Esophagus muscularis mucosa (tissue), 4 donors: ENCODE measurements around the gene DOK3. TPM values are rescaled to one million over a fixed set of nuclear protein-coding genes. Genes with fewer than 3 reads are reported as not detected.
"Not testable (repeated sequence)": the region's sequence is repeated elsewhere in the genome, so short reads cannot be mapped to it uniquely, and the experiment has no call there.

Experiments used
- DNase-seq: peaks from one replicate; pipeline ENCODE4 v3.0.0-alpha.2; 2017; ENCODE audit errors: extremely low spot score
- H3K27ac ChIP-seq, 4 donors: fragments of 200-600 bp; sonication (generic); replicated peaks in 1 of 4; 1 replicate in 3 of 4; 2 replicates in 1 of 4; pipeline ENCODE4 v1.5.1; 2016 to 2019; ENCODE audit warnings: mild to moderate bottlenecking in 1 of 4
- H3K27me3 ChIP-seq, 4 donors: fragments of 200-600 bp; sonication (generic); one replicate each; pipeline versions ENCODE4 v1.5.1 to v1.6.0; 2016 to 2019
- H3K36me3 ChIP-seq, 4 donors: fragments of 200-600 bp; sonication (generic); one replicate each; pipeline ENCODE4 v1.5.1; 2016 to 2019
- H3K4me1 ChIP-seq, 4 donors: fragments of 200-600 bp; sonication (generic); one replicate each; pipeline ENCODE4 v1.5.1; 2016 to 2019
- H3K4me3 ChIP-seq, 4 donors: fragments of 200-600 bp; sonication (generic); 1 replicate in 2 of 4; 2 replicates in 2 of 4; pipeline ENCODE4 v1.5.1; 2016 to 2019; ENCODE audit warnings: mild to moderate bottlenecking in 4 of 4, moderate library complexity in 1 of 4
- H3K9me3 ChIP-seq, 4 donors: fragments of 200-600 bp; sonication (generic); 1 replicate in 3 of 4; 2 replicates in 1 of 4; pipeline ENCODE4 v1.5.1; 2016 to 2019
- EP300 ChIP-seq: sonication (generic); formaldehyde crosslinking; IDR thresholded peaks from one replicate; pipeline ENCODE4 v1.6.1; 2017; ENCODE audit warnings: antibody characterized with exemption
- POLR2A ChIP-seq: fragments of 450-650 bp; IDR thresholded peaks from one replicate; pipeline ENCODE4 v1.6.1; 2017; ENCODE audit warnings: antibody characterized with exemption, moderate library complexity, mild to moderate bottlenecking, low read depth
- POLR2AphosphoS5 ChIP-seq, 2 donors: sonication (generic); formaldehyde crosslinking; IDR thresholded peaks; one replicate each; pipeline ENCODE4 v1.6.1; 2017; ENCODE audit warnings: antibody characterized with exemption in 2 of 2
- WGBS: methylation state at CpG from one replicate; pipeline ENCODE4 v1.1.5; 2018; 5-methylcytosine and 5-hydroxymethylcytosine counted together
- intact Hi-C: fragments of 100-400 bp; cut with DNase I; formaldehyde crosslinking; loops from one replicate; pipeline ENCODE4 v1.15.1; 2023
- total RNA-seq, 4 donors: library from RNA; depleted of rRNA; stranded (reverse); fragments of >200 nt; gene quantifications; one replicate each; pipeline versions ENCODE4 v1.1.0 to v1.2.1, GENCODE V29; 2016
- TF ChIP-seq, protein P1 (sequence below), 3 experiments: fragments of 200-600 bp in 2 of 3; fragments of 450-650 bp in 1 of 3; sonication (generic) in 2 of 3; IDR thresholded peaks; one replicate each; pipeline ENCODE4 v1.5.1; 2017 to 2019; ENCODE audit warnings: antibody characterized with exemption in 3 of 3, mild to moderate bottlenecking in 2 of 3, moderate library complexity in 1 of 3

Gene DOK3
- total RNA-seq, 4 donors from 2014 or later = 6.7 to 15.2 (median 7.5) TPM

- intact Hi-C loops = no loop called here
- no peaks in the 10 kb centered on the region for H3K27me3 ChIP-seq
- no peak overlapping the region for H3K4me3 ChIP-seq
- peak overlapping the region in 3 of 4 donors; percentile 54 to 96 (median 93) for H3K27ac ChIP-seq
- H3K4me1 ChIP-seq = peaks cover 2 to 99% (median 92%) of the 10 kb centered on the region in 4 donors
- peaks cover 62 to 91% (median 88%) of the 10 kb centered on the region in 4 donors for H3K36me3 ChIP-seq
- WGBS = 91% methylated on average over 3 of the region's 3 CpGs
- no peak for TF ChIP-seq EP300
- TF ChIP-seq POLR2A = no peak
- peak in 1 of 2 donors; percentile 65 for TF ChIP-seq POLR2AphosphoS5 (IDR thresholded peaks at IDR 0.05)
- TF ChIP-seq, protein P1, sequence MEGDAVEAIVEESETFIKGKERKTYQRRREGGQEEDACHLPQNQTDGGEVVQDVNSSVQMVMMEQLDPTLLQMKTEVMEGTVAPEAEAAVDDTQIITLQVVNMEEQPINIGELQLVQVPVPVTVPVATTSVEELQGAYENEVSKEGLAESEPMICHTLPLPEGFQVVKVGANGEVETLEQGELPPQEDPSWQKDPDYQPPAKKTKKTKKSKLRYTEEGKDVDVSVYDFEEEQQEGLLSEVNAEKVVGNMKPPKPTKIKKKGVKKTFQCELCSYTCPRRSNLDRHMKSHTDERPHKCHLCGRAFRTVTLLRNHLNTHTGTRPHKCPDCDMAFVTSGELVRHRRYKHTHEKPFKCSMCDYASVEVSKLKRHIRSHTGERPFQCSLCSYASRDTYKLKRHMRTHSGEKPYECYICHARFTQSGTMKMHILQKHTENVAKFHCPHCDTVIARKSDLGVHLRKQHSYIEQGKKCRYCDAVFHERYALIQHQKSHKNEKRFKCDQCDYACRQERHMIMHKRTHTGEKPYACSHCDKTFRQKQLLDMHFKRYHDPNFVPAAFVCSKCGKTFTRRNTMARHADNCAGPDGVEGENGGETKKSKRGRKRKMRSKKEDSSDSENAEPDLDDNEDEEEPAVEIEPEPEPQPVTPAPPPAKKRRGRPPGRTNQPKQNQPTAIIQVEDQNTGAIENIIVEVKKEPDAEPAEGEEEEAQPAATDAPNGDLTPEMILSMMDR (IDR thresholded peaks at IDR 0.05) = no peak
- no peaks in the 10 kb centered on the region for H3K9me3 ChIP-seq
- DNase-seq = no peak
Measured at GRCh38 chr5:177486256-177486655, 23.4 kb downstream of the DOK3 start.

DNA sequence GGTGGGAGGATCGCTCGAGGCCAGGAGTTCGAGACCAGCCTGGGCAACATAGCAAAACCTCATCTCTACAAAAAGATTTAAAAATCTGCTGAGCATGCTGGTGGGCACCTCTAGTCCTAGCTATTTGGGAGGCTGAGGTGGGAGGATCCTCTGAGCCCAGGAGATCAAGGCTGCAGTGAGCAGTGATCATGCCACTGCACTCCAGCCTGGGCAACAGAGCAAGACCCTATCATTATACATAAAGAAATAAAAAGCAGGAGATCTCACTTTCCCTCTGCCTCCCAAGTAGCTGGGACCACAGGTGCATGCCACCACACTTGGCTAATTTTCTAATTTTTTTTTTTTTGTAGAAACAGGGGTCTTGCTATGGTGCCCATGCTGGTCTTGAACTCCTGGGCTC is 23.9 kb downstream of the DOK3 start:
- H3K27me3 ChIP-seq, intact Hi-C loops, H3K9me3 ChIP-seq, DNase-seq, H3K4me3 ChIP-seq: not testable (repeated sequence)
- Histone ChIP-seq H3K36me3 (peaks cover 57 to 91% (median 84%) of the 10 kb centered on the region in 4 donors), H3K4me1 (peaks cover 0 to 99% (median 92%) of the 10 kb centered on the region in 4 donors), H3K27ac (peak overlapping the region; percentile 93 to 96 (median 95))
- 93% methylated on average over 3 of the region's 3 CpGs for whole genome bisulfite sequencing

- intact Hi-C loops = no loop called here
- Histone ChIP-seq H3K9me3 (no peaks in the 10 kb centered on the region), H3K27me3 (no peaks in the 10 kb centered on the region), H3K36me3 (peaks cover 53 to 84% (median 77%) of the 10 kb centered on the region in 4 donors), H3K4me3 (no peak overlapping the region), H3K27ac (peak overlapping the region; percentile 89 to 96 (median 94)), H3K4me1 (peaks cover 3 to 99% (median 92%) of the 10 kb centered on the region in 4 donors)
- no peak for DNase-seq
- TF ChIP-seq, protein P1 (IDR thresholded peaks at IDR 0.05) = no peak
- peak in 1 of 2 donors; percentile 24 for TF ChIP-seq POLR2AphosphoS5 (IDR thresholded peaks at IDR 0.05)
- WGBS = 68% methylated on average over 13 of the region's 13 CpGs
Measured at GRCh38 chr5:177484902-177485549, 24.6 kb downstream of the DOK3 start.

DNA sequence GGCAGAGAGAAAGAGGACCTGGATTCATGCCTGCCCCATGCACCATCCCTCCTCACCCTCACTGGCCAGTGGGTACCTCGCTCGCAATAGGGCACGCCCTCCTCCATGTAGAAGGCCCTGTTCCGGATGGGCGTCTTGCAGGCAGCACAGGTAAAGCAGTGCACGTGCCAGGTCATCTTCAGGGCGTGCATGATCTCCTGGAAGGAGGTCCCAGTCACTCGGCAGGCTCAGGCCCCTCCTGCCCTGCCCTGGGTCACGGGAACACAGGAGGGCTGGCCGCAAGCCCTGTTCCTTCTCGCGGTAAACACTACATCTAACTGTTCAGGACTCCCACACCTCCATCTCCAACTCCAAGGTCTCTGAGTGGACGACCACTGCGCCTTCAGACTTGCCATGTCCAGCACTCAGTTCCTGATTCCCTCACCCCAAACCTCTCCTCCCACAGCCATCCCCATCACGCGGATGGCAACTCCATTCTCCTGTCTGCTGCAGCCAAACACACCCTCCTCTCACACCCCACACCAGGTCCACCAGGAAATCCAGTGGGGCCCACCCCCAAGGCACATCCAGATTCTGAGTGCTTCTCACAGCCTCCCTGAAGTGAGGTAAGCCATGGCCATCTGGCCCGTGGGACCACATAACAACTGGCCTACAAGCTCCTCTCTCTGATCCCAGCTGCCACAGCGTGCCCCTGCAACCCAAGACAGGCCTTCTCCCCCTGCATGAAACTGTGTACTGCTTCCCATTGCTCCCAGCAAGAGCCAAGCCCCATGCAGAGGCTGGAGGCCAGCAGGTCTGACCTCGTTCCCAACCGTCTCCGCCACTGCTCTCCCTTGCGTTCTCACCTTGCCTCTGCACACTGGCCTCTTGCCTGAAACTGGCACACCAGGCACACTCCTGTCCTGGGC is 25.4 kb downstream of the DOK3 start:
- Histone ChIP-seq H3K4me3 (no peak overlapping the region), H3K27ac (peak overlapping the region; percentile 89 to 96 (median 94)), H3K4me1 (peaks cover 10 to 99% (median 92%) of the 10 kb centered on the region in 4 donors), H3K9me3 (no peaks in the 10 kb centered on the region), H3K27me3 (no peaks in the 10 kb centered on the region), H3K36me3 (peaks cover 48 to 76% (median 69%) of the 10 kb centered on the region in 4 donors)
- 44% methylated on average over 15 of the region's 22 CpGs for WGBS
- intact Hi-C loops = no loop called here
- no peak for TF ChIP-seq EP300
- TF ChIP-seq POLR2AphosphoS5 (IDR thresholded peaks at IDR 0.05) = peak; percentile 67 to 71
- no peak for TF ChIP-seq POLR2A
- TF ChIP-seq, protein P1 (IDR thresholded peaks at IDR 0.05) = no peak
- no peak for DNase-seq

DNA sequence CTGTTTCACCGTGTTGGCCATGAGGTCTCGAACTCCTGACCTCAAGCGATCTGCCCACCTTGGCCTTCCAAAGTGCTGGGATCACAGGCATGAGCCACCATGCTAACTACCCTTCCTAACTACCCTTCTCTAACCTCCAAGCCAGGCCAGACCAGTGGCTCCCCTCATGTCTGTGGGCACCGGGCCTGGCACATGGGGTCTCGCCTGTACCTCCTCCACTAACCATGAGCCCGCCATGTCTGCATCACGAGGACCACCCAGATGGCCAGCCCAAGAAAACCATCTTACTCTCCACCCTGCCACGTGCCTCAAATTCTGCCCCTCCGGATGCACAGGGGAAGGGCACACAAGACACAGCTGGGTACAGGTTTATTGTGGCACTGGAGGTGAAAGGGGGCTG is 26.6 kb downstream of the DOK3 start:
- Histone ChIP-seq H3K27ac (peak overlapping the region; percentile 89 to 96 (median 94)), H3K27me3 (no peaks in the 10 kb centered on the region), H3K36me3 (peaks cover 37 to 64% (median 57%) of the 10 kb centered on the region in 4 donors), H3K4me1 (peaks cover 22 to 99% (median 93%) of the 10 kb centered on the region in 4 donors), H3K4me3 (no peak overlapping the region), H3K9me3 (no peaks in the 10 kb centered on the region)
- no peak for DNase-seq
- 89% methylated on average over 9 of the region's 9 CpGs for WGBS
- intact Hi-C loops = no loop called here
- TF ChIP-seq POLR2AphosphoS5 (IDR thresholded peaks at IDR 0.05) (peak; percentile 9 to 39), POLR2A (no peak)
